HG02970 (cell line): ENCODE results near the gene KCTD6.

Experiments used
- ATAC-seq: cut with Tn5 transposase; IDR thresholded peaks from one replicate; pipeline ENCODE4 v1.9.1; 2021; ENCODE audit warnings: mild to moderate bottlenecking, moderate library complexity, moderate number of reproducible peaks; ENCODE audit not compliant: unreplicated experiment, low FRiP score

Gene KCTD6

GRCh38 chr3:58540176-58540858 lies 48.4 kb downstream of the KCTD6 start:
- no peak for ATAC-seq

GRCh38 chr3:58544541-58544940 lies 52.6 kb downstream of the KCTD6 start:
- no peak for ATAC-seq

- ATAC-seq: no peak
Observed at GRCh38 chr3:58551636-58552180, 59.8 kb downstream of the KCTD6 start.
